ENCODE measurements around the gene CAMK2D. TPM values are rescaled to one million over a fixed set of nuclear protein-coding genes. Genes with fewer than 3 reads are reported as not detected.

The CAMK2D gene
- total RNA-seq, 1 experiment from 2014 or later: 9.0 TPM

DNA sequence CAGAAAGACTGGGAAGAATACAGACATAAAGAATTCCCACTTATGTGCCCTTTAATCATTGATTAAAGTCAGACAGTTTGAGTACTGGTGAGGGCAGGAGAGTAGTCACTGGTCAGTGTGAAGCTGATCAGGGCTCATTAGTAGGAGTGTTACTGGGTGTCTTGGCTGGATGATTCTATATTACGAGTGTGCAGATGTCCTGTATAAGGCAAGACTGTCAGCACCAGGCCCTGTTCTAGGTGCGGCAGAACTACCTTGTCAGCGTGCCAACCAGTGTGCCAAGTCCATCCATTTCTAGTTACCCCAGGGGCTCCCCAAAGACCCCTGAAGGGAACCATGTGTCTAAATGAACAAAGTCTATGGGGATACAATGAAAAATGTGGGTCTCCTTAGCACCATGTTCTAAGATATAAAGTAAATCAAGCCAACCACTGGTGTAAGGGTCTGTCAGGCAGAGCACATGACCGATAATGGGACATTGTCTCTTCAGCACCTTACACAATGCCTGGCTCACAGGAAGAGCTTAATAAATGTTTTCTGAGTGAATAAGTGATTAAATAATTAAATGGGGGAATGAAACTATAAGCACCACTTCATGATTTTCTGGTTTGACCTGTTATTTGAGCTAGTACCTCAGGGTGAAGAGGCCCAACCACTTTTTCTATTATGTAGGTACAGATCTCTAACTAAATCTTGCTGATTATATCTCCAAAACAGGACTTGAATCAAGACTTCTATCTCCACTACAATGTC lies 205.0 kb downstream of the CAMK2D start:
- Histone ChIP-seq H4K91ac (ENCODE audit: insufficient read length, low read depth, low read length) (no peak overlapping the region), H4K5ac (ENCODE audit: insufficient read length, low read depth, low read length) (no peak overlapping the region)
- TF ChIP-seq, protein P1, sequence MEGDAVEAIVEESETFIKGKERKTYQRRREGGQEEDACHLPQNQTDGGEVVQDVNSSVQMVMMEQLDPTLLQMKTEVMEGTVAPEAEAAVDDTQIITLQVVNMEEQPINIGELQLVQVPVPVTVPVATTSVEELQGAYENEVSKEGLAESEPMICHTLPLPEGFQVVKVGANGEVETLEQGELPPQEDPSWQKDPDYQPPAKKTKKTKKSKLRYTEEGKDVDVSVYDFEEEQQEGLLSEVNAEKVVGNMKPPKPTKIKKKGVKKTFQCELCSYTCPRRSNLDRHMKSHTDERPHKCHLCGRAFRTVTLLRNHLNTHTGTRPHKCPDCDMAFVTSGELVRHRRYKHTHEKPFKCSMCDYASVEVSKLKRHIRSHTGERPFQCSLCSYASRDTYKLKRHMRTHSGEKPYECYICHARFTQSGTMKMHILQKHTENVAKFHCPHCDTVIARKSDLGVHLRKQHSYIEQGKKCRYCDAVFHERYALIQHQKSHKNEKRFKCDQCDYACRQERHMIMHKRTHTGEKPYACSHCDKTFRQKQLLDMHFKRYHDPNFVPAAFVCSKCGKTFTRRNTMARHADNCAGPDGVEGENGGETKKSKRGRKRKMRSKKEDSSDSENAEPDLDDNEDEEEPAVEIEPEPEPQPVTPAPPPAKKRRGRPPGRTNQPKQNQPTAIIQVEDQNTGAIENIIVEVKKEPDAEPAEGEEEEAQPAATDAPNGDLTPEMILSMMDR (conservative IDR thresholded peaks at IDR 0.05): no peak

More for the DNA sequence above, 205.0 kb downstream of the CAMK2D start:
- no peaks in the 10 kb centered on the region; the same call in 1 of the 2 replicates for H3K4me1 ChIP-seq (ENCODE audit: insufficient read depth, low read length)
- no peak overlapping the region for H4K8ac ChIP-seq (replicated peaks; ENCODE audit: insufficient read length, low read depth, low read length)
- no peak overlapping the region for H3K27ac ChIP-seq (ENCODE audit: insufficient read length, low read depth, low read length)
- no peak overlapping the region for H3K18ac ChIP-seq (ENCODE audit: insufficient read length, low read depth, low read length)
- Mint-ChIP-seq H3K4me3 (no peak overlapping the region), H3K27me3 (ENCODE audit: low read depth) (no peaks in the 10 kb centered on the region), H3K27ac (peak overlapping the region in 1 of 3 experiments; percentile 61; a peak in 2 of 7 replicates), H3K9me3 (no peaks in the 10 kb centered on the region), H3K36me3 (ENCODE audit: insufficient read depth in 1 of 3, low read depth in 3 of 3) (no peaks in the 10 kb centered on the region), H3K4me1 (peaks cover 14 to 16% of the 10 kb centered on the region in 2 experiments)
- H3K14ac ChIP-seq (ENCODE audit: insufficient read depth, low read length): no peak overlapping the region
- no peak overlapping the region for H2BK20ac ChIP-seq (ENCODE audit: low read depth, low read length, poor library complexity, severe bottlenecking)
- H3K23ac ChIP-seq (ENCODE audit: insufficient read length, low read depth, low read length): no peak overlapping the region
- no peak overlapping the region for H2AK5ac ChIP-seq (ENCODE audit: insufficient read length, low read length)
- no peak overlapping the region for H2AFZ ChIP-seq (ENCODE audit: low read length)
- no peaks in the 10 kb centered on the region for H4K20me1 ChIP-seq (ENCODE audit: control insufficient read depth, insufficient read depth, insufficient read length)
- no peak for DNase-seq
- no peaks in the 10 kb centered on the region for H3K79me1 ChIP-seq (ENCODE audit: insufficient read depth, low read depth, low read length, poor library complexity, severe bottlenecking)
- no peaks in the 10 kb centered on the region for H3K23me2 ChIP-seq (ENCODE audit: insufficient read length, low read depth, low read length, poor library complexity, severe bottlenecking)
- no peak overlapping the region for H2BK120ac ChIP-seq (ENCODE audit: low read depth, low read length, poor library complexity, severe bottlenecking)
- no CpG with 5 or more reads among the region's 4 CpGs for WGBS (ENCODE audit: extremely low coverage, insufficient read length, low lambda C conversion rate)
- H3K79me2 ChIP-seq (ENCODE audit: insufficient read depth, low read length): no peaks in the 10 kb centered on the region
- no peak overlapping the region for H3K4me2 ChIP-seq (ENCODE audit: insufficient read depth, insufficient read length, low read length)
- H2BK15ac ChIP-seq (ENCODE audit: low read depth, low read length): no peak overlapping the region
- no peaks in the 10 kb centered on the region for H3K9me3 ChIP-seq (ENCODE audit: control insufficient read depth, low read depth, low read length)
- no peak overlapping the region for H3K4ac ChIP-seq (ENCODE audit: low read depth, low read length)
- H3T11ph ChIP-seq (ENCODE audit: low read length): no peak overlapping the region
- H3K56ac ChIP-seq (ENCODE audit: insufficient read length, low read depth, low read length): no peak overlapping the region
- H2BK5ac ChIP-seq (ENCODE audit: insufficient read length, low read length): no peak overlapping the region
- no peak overlapping the region for H3K9ac ChIP-seq (ENCODE audit: extremely low read depth, insufficient read length, low read length)
- no peaks in the 10 kb centered on the region for H3K27me3 ChIP-seq (ENCODE audit: insufficient read depth, low read length)
- H2BK12ac ChIP-seq (ENCODE audit: insufficient read length, low read depth, low read length): no peak overlapping the region
